Measurements from ENCODE around the gene MSRB3.
A peak's percentile ranks its signal among the peaks of the same experiment; 100 is the strongest.

MSRB3 gene

DNA sequence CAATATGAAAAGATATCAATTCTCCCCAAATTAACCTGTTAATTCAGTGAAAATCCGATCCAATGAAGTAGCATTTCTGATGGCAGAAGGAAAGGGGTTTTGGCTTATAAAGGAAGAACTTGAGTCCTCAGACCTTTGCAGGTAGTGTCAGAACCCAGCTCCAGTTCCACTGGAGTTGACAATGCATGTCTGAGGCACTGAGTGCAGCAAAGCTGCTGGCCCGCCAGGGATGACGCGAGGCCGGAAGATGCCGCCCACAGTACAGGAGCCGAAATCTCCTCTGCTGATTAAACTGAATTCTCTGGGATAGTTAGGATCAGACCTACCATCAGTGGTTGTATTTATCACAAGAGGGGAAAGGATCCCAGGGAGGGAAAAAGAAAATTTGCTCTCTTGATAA, 220.7 kb downstream of the MSRB3 start:
- no peak for DNase-seq (ENCODE audit: low read depth)

DNA sequence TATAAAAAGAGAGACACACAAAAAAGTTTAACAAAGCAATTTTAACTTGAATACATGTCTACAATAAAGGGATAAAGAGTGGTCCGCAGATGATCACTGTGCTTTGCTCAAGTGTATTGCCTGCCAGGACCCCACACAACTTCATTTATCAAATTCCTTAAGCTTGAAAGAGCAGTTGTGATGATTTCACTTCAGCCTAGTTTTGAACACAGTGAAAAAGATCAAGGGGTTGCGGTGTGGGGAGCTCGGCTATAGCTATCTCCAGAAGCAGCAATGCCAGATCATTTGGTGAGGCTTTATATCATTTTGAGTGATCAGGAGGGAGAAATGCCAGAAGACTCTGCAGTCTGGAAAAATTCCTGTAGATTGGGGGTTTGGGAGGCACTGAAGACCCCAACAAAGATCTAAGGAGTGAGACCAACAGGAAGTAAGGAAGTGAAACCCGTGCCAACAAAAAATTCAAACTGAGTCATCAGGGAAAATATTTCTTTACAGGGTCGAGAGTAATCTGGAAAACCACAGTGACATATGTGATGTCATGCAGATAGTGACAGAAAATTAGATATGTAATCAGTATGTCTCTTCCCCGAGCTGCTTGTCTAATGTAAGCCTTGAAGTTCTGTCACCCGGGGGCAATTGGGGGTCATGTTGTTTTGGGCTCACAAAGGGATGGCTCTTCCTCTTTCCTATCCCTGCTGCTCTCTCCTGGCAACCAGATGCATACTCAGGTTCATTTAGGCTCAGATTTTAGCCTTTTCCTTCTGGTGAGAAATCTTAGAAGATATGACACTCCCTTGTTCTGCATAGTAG, 221.8 kb downstream of the MSRB3 start:
- DNase-seq (ENCODE audit: low read depth): peak; percentile 86

DNA sequence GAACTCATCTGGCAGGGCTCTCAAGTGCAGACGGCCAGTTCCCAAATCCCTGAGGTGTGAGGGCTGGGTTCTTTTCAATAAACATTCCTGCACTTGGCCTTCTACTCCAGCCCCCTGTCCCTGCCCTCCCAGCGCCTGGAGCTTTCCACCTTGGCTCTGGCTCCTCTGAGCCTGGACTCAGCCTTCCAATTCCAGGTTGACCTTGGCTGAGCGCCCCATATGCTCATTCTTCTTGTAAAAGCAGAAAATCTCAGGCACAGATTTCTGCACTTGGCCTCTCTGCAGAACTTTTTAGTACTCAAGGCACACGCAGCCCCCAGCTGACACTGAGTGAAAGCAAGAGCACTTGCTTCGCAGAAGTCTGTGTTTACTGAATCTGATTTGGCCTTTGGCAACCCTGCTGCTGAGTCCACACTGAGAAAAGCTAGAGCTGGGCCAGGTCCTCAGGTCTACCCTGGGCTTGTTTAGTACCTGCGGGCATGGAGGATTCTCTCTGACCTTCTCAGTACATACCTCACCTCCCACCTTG, 222.7 kb downstream of the MSRB3 start:
- DNase-seq (ENCODE audit: low read depth): no peak

DNA sequence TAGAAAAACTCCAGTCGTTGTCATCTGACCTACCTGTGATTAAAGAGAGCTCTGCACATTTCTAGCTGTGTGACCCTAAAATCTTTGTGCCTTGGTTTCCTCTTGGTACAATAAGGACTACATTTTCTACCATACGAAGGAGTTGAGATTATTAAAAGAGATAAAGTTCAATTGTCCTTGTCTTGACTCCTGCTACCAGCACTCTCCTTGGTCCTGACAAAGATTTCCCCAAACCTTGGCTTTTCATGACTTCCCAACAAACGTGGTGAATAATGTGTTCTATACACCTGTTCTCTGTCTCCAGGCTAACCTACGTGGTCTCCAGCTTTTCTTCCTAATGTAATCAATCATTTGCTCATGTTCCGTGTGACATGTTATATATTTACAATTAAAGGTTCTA, 223.5 kb downstream of the MSRB3 start:
- no peak for DNase-seq (ENCODE audit: low read depth)

DNA sequence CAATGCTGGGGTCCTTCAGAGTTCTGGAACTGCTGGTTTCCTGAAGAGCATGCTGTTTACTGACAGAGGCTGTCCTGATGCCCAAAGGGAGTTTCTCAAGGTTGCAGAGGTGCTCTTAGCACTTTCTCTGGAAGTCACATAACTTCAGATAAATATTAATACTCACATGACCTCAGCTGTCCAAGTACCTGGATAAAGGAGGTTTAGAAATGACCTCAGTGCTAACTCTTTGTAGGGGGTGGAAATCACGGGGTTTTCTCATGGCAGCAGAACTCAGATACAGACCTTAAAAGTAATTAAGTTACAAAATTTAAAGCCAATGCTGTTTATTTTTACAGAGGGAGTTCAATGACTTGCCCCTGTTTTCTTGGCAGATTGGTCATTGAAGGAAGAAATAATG, 225.9 kb downstream of the MSRB3 start:
- DNase-seq (ENCODE audit: low read depth): no peak

DNA sequence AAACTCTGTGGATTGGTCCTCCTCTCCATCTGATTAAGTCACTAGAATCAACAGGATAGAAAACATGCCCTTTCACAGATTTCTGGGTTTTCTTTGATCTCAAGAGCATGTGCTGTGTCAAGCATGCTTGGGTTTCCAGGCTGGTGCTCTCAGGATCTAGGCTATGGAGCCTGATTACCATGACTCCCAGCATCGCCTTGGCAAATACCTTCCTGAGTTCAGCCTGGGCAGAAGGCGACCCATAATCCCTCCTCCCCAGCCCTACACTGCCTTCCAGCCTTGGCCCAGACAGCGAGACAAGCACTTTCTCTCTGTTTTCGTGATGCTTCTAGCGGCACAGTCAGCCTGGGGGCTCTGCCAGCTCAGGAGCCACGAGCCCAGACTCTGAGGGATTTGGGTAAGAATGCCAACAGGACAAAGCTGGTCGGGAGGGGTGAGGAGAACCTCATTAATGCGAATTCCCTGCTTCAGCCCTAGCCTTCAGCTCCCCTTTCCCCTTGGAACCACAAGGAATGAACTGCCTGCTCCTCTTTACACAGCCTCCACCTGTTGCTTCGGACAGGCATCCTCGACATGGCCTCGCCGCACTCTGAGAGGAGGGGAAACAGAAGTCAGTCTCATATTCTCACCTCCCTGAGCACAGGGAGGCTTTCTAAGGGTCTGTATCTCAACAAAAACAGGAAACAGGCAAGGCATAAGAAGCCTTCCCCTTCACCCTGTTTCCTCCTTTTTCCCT, 227.1 kb downstream of the MSRB3 start:
- DNase-seq (ENCODE audit: low read depth): no peak

DNA sequence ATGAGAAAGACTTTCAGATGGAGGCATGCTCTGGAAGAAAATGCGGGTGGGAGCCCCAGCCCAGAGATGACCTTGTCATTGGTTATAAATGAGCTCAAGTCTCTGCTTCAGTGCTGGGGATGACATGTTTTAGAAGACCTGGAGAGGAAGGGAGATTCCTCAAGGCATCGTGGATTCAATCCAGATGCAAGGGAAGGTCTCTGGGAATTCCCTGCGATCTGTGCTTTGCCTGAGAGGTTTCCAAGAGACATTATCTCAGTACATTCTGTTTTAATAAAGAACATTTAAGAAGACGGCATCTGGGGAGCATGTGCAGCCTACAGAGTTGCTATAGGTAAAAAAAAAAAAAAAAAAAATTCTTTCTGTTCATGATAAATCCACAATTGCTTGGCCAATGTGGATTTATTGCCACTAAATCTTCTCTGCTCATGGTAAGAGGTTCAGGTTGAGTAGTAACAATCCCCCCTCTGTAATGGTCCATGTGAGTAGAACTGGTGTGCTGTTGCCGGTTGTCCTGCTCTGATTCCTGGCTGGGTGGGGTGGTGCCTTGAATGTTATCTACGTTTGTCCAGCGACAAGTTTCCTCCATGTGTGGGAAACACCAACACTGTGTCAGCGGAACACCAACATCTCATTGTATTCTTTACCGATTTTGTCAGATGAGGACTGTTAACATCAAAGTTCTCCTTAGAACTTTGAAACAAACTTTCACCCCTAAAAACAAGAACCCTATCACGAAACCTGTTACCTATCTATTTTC, 230.0 kb downstream of the MSRB3 start:
- no peak for DNase-seq (ENCODE audit: low read depth)

DNA sequence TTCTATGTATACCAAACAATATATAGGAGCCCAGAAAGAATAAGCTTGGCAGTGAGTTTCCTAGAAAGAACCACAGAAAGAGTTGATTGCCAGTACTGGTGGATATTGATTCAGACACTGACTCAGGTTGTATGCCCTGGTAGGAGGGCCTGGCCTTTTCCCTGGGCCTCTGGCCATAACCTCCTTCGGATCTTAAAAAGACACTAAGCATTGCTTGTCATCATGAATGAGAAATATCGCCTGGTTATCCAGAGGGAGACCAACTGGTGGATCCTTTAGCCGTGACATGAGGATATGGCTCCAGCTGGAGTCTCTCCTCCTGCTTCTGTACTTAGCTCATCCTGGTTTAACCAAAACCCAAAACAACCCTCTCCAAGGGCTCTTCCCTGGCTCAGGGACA, 231.5 kb downstream of the MSRB3 start:
- DNase-seq (ENCODE audit: low read depth): no peak

DNA sequence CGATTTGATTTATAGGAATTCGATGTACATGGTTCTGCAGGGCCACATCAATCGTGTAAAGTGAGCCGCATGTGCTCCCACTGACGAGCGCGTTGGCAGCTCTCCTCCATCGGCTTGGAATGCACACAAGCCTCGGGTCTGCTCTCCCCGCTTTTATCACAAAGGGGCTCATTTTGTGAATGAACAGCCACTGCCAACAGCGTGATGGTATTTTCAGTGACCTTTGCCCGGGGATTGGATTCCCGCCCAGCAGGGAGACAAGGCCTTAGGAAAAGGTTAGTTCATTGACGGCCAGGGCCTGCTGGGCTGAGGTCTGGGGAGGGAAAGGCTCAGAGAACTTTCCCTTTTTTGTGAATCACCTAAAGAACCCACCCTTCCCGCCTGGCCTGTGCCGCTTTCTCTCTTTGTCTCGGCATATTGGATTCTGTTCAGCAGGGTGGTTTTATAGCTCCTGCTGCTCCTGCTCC, 232.1 kb downstream of the MSRB3 start:
- no peak for DNase-seq (ENCODE audit: low read depth)

DNA sequence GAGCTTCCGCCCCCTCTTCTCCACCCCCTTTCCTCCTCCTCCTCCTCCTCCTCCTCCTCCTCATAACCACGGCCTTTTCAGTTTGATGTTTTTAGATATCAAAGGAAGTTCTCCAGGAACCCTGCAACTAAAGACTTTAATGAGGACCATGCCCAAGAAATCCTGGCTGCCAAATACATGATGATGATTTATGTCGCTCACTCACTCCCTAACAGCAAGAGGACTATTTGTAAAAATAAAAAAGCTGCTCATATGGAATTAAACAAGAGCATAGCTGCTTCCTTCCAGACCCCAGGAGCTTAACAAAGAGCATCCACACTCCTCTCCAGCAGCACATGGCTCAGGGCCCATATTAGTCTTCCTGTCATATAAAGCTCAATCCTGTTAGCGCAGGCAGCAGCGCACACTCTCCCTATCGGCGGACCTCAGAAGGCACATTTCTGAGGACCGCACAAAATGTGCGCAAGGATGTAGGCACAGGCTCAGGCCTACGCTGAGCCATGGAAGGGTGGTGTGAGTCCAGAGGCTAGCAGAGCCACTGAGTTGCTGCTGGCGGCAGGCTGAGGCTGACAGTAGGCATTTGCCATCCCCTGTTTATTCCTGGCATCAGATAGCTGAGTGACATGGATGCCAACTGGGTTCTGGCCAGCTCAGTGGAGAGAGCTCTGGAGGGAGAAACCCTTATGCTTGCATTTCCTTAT, 232.8 kb downstream of the MSRB3 start:
- no peak for DNase-seq (ENCODE audit: low read depth)

DNA sequence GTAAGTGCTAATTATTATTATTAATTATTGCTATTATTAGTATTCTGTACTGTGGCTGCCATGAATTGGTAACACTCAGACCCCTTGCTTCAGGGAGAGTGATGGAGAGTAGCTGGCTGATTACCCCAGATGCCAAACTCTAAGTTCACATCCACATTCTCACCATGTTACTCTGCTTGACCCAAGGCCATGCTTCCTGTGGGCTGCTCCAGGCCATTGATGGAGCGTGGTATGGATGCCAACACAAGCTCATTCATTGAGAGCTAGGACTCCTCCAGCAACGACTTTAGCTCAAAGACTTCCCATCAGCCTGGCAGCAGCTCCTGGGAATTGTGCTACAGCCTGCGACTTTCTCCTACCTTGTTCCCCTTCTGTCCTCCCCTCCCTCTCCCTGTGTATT, 233.4 kb downstream of the MSRB3 start:
- DNase-seq (ENCODE audit: low read depth): no peak
